HG02852 (cell line): Measurements from ENCODE around the gene LAPTM5.

Experiments
- ATAC-seq: cut with Tn5 transposase; IDR thresholded peaks from one replicate; pipeline ENCODE4 v1.9.1; 2021; ENCODE audit warnings: mild to moderate bottlenecking, moderate library complexity; ENCODE audit not compliant: unreplicated experiment

The LAPTM5 gene

GRCh38 chr1:30787856-30788495, 30.4 kb upstream of the LAPTM5 start:
- ATAC-seq: no peak

GRCh38 chr1:30787266-30787665, 29.7 kb upstream of the LAPTM5 start:
- no peak for ATAC-seq

GRCh38 chr1:30786264-30786991, 28.9 kb upstream of the LAPTM5 start:
- ATAC-seq: no peak

GRCh38 chr1:30785714-30786113, 28.1 kb upstream of the LAPTM5 start:
- no peak for ATAC-seq

- ATAC-seq: no peak
Observed at GRCh38 chr1:30785181-30785580, 27.6 kb upstream of the LAPTM5 start.

GRCh38 chr1:30783256-30783915, 25.8 kb upstream of the LAPTM5 start:
- ATAC-seq: no peak

GRCh38 chr1:30782361-30783255, 25.0 kb upstream of the LAPTM5 start:
- no peak for ATAC-seq

GRCh38 chr1:30781906-30782305, 24.3 kb upstream of the LAPTM5 start:
- no peak for ATAC-seq

GRCh38 chr1:30780409-30780808, 22.8 kb upstream of the LAPTM5 start:
- ATAC-seq: no peak

GRCh38 chr1:30779294-30780071, 21.9 kb upstream of the LAPTM5 start:
- ATAC-seq: peak; percentile 60

GRCh38 chr1:30778979-30779293, 21.4 kb upstream of the LAPTM5 start:
- ATAC-seq: no peak

- no peak for ATAC-seq
Observed at GRCh38 chr1:30778154-30778978, 20.8 kb upstream of the LAPTM5 start.

- no peak for ATAC-seq
Observed at GRCh38 chr1:30777904-30778153, 20.3 kb upstream of the LAPTM5 start.

- no peak for ATAC-seq
Observed at GRCh38 chr1:30777060-30777903, 19.7 kb upstream of the LAPTM5 start.

GRCh38 chr1:30776097-30777059, 18.8 kb upstream of the LAPTM5 start:
- ATAC-seq: no peak

- ATAC-seq: no peak
Observed at GRCh38 chr1:30775433-30775975, 17.9 kb upstream of the LAPTM5 start.

GRCh38 chr1:30774550-30775432, 17.2 kb upstream of the LAPTM5 start:
- ATAC-seq: no peak
